WI38 (cell line): Measurements from ENCODE around the gene CASQ2.

ENCODE experiments used
- H3K4me3 ChIP-seq: 2 replicates; pipeline ENCODE4 v1.5.1; 2011; ENCODE audit warnings: low read depth, mild to moderate bottlenecking, control low read depth, low read length
- CTCF ChIP-seq: IDR thresholded peaks from 2 replicates; pipeline ENCODE4 v1.5.1; 2012; ENCODE audit warnings: low read depth, mild to moderate bottlenecking, control low read depth, low read length

CASQ2 gene

GRCh38 chr1:115665319-115666096 is 103.0 kb downstream of the CASQ2 start:
- no peak for TF ChIP-seq CTCF
- H3K4me3 ChIP-seq, result no peak overlapping the region

GRCh38 chr1:115661157-115661556 is 107.4 kb downstream of the CASQ2 start:
- H3K4me3 ChIP-seq, result no peak overlapping the region
- no peak for TF ChIP-seq CTCF

GRCh38 chr1:115660151-115660550 is 108.4 kb downstream of the CASQ2 start:
- no peak for TF ChIP-seq CTCF
- H3K4me3 ChIP-seq, result no peak overlapping the region

GRCh38 chr1:115658646-115659045 is 109.9 kb downstream of the CASQ2 start:
- no peak overlapping the region for H3K4me3 ChIP-seq
- no peak for TF ChIP-seq CTCF

- no peak overlapping the region for H3K4me3 ChIP-seq
- TF ChIP-seq CTCF, result no peak
Observed at GRCh38 chr1:115656461-115657077, 111.9 kb downstream of the CASQ2 start.

- no peak overlapping the region for H3K4me3 ChIP-seq
- no peak for TF ChIP-seq CTCF
Observed at GRCh38 chr1:115655916-115656315, 112.6 kb downstream of the CASQ2 start.

- no peak overlapping the region for H3K4me3 ChIP-seq
- TF ChIP-seq CTCF, result no peak
Observed at GRCh38 chr1:115655306-115655663, 113.2 kb downstream of the CASQ2 start.
